ENCODE results near the gene ZNF467.

DNA sequence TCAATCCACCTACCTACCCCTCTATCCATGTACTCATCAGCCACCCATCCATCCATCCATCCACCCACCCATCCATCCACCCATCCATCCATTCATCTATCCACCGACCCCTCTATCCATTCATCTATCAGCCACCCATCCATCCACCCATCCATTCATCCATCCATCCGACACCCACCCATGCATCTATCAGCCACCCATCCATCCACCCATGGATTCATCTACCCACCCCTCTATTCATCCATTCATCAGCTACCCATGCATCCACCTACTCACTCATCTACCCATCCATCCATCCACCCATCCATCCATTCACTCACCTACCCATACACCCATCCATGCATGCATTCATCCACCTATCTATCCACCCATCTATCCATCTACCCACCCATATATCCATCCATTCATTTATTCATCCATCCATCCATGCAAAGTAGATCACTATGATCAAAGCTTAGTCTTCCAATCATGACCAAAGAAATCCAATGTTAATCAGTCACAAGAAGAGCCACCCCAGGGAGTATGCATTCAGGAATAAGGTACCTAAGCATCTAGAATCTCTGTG lies 27.7 kb upstream of the ZNF467 start:
- TF ChIP-seq CTCF (IDR thresholded peaks at IDR 0.05; ENCODE audit: low read length) (no peak), EZH2 (optimal IDR thresholded peaks at IDR 0.05; ENCODE audit: low read depth, low read length) (no peak)
